SK-N-SH treated with all-trans-retinoic acid at 6 μM for 48 hours (cell line): ENCODE data around the gene NCAM2.

ENCODE experiments used
- ISL1 ChIP-seq: fragments of 250-450 bp; sonication (Bioruptor Pico); IDR thresholded peaks from 2 replicates; pipeline ENCODE4 v2.1.2; 2022; ENCODE audit warnings: mild to moderate bottlenecking, moderate library complexity
- ZFP30 ChIP-seq: fragments of 450-650 bp; formaldehyde crosslinking; IDR thresholded peaks from 2 replicates; pipeline ENCODE4 v1.5.0; 2022; ENCODE audit warnings: mild to moderate bottlenecking, moderate library complexity
- TF ChIP-seq, protein P1 (sequence below): fragments of 250-450 bp; sonication (Bioruptor Pico); IDR thresholded peaks from 2 replicates; pipeline ENCODE4 v1.5.1; 2020; ENCODE audit warnings: low read depth, mild to moderate bottlenecking, moderate library complexity

DNA sequence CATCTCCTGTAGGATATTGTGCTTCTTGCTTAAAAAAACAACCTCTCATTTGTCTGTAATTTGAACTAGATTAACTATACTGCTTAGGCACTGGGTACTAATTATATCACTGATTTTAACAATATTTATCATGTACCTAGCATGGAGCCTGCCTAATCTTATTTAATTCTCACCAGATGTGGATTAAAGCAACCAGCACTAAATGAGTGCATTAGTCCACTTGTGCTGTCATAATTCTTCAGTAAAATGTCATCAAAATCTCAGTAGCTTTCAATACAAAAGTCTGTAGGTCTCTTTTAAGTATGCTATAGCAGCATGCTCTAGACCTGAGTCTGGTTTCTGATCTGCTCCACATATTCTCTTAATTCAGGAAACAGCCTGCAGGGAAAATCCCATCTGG is 368.1 kb downstream of the NCAM2 start:
- TF ChIP-seq, protein P1, sequence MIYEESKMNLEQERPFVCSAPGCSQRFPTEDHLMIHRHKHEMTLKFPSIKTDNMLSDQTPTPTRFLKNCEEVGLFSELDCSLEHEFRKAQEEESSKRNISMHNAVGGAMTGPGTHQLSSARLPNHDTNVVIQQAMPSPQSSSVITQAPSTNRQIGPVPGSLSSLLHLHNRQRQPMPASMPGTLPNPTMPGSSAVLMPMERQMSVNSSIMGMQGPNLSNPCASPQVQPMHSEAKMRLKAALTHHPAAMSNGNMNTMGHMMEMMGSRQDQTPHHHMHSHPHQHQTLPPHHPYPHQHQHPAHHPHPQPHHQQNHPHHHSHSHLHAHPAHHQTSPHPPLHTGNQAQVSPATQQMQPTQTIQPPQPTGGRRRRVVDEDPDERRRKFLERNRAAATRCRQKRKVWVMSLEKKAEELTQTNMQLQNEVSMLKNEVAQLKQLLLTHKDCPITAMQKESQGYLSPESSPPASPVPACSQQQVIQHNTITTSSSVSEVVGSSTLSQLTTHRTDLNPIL (CRISPR knock-in tag), result no peak
- no peak for TF ChIP-seq ZFP30 (CRISPR knock-in tag)
- TF ChIP-seq ISL1 (CRISPR knock-in tag), result no peak
